ENCODE data around the gene LGI4.

DNA sequence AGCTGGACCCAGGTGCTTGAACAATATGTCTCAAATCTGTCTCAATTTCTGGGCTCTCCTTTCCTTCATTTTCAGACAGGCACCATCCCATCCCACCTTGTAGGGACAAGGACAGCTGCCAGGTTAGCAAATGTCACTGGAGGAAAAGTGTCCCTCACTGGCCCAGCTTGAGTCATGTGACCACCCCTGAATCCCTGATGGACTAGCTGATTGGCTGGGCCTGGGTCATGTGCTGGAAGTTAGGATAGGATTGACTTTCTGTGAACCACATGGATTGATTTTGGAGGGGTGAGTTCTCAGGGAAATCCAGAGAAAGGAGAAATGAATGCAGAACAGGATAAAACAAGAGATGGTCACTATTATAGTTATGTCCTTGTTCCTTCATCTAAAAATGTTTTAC is 47.5 kb downstream of the LGI4 start:
- TF ChIP-seq, protein P1, sequence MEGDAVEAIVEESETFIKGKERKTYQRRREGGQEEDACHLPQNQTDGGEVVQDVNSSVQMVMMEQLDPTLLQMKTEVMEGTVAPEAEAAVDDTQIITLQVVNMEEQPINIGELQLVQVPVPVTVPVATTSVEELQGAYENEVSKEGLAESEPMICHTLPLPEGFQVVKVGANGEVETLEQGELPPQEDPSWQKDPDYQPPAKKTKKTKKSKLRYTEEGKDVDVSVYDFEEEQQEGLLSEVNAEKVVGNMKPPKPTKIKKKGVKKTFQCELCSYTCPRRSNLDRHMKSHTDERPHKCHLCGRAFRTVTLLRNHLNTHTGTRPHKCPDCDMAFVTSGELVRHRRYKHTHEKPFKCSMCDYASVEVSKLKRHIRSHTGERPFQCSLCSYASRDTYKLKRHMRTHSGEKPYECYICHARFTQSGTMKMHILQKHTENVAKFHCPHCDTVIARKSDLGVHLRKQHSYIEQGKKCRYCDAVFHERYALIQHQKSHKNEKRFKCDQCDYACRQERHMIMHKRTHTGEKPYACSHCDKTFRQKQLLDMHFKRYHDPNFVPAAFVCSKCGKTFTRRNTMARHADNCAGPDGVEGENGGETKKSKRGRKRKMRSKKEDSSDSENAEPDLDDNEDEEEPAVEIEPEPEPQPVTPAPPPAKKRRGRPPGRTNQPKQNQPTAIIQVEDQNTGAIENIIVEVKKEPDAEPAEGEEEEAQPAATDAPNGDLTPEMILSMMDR (IDR thresholded peaks at IDR 0.05) = no peak
- TF ChIP-seq POLR2A (IDR thresholded peaks at IDR 0.05) = no peak
